SK-N-SH (cell line): ENCODE data around the gene IPO11.

Experiments used
- EZH2phosphoT487 ChIP-seq: fragments of 200-600 bp; sonication (generic); IDR thresholded peaks from 2 replicates; pipeline ENCODE4 v1.6.1; 2017; ENCODE audit warnings: low read depth, mixed run types, mild to moderate bottlenecking, antibody characterized with exemption, moderate library complexity, borderline replicate concordance
- GABPA ChIP-seq: IDR thresholded peaks from 2 replicates; pipeline ENCODE4 v1.4.0; 2012; ENCODE audit warnings: low read depth, mild to moderate bottlenecking
- POLR2AphosphoS5 ChIP-seq: IDR thresholded peaks from 2 replicates; pipeline ENCODE4 v1.6.1; 2012; ENCODE audit warnings: low read depth, low read length
- RCOR1 ChIP-seq: fragments of 150-350 bp; IDR thresholded peaks from 2 replicates; pipeline ENCODE4 v1.6.1; 2017; ENCODE audit warnings: antibody characterized with exemption, low read length
- SMC3 ChIP-seq: IDR thresholded peaks from 2 replicates; pipeline ENCODE4 v1.6.1; 2012; ENCODE audit warnings: low read depth, low read length, improper control_type of control experiment
- TF ChIP-seq, protein P1 (sequence below): fragments of 200-600 bp; sonication (generic); IDR thresholded peaks from 2 replicates; pipeline ENCODE4 v1.6.1; 2017; ENCODE audit warnings: antibody characterized with exemption, mild to moderate bottlenecking, moderate library complexity
- TF ChIP-seq, protein P2 (sequence below): IDR thresholded peaks from 2 replicates; pipeline ENCODE4 v1.6.1; 2012; ENCODE audit warnings: mild to moderate bottlenecking, low read depth, low read length, moderate library complexity

DNA sequence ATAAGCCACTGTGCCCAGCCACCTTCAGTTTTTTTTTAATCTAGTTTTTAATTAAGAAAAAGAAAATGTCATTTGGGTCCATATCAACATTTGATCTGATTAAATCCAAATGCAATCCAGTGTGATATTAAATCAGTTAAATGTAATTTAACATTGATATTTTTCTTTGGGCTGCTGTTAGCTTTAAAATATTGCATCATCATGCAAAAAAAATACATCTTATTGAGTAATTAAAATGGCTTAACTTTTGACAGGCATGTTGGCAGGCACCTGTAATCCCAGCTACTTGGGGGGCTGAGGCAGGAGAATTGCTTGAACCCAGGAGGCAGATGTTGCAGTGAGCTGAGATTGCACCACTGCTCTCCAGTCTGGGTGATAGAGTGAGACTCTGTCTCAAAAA, 143.4 kb downstream of the IPO11 start:
- TF ChIP-seq, protein P1, sequence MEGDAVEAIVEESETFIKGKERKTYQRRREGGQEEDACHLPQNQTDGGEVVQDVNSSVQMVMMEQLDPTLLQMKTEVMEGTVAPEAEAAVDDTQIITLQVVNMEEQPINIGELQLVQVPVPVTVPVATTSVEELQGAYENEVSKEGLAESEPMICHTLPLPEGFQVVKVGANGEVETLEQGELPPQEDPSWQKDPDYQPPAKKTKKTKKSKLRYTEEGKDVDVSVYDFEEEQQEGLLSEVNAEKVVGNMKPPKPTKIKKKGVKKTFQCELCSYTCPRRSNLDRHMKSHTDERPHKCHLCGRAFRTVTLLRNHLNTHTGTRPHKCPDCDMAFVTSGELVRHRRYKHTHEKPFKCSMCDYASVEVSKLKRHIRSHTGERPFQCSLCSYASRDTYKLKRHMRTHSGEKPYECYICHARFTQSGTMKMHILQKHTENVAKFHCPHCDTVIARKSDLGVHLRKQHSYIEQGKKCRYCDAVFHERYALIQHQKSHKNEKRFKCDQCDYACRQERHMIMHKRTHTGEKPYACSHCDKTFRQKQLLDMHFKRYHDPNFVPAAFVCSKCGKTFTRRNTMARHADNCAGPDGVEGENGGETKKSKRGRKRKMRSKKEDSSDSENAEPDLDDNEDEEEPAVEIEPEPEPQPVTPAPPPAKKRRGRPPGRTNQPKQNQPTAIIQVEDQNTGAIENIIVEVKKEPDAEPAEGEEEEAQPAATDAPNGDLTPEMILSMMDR: no peak
- TF ChIP-seq GABPA (no peak), RCOR1 (no peak), POLR2AphosphoS5 (no peak), EZH2phosphoT487 (no peak), SMC3 (no peak)
- TF ChIP-seq, protein P2, sequence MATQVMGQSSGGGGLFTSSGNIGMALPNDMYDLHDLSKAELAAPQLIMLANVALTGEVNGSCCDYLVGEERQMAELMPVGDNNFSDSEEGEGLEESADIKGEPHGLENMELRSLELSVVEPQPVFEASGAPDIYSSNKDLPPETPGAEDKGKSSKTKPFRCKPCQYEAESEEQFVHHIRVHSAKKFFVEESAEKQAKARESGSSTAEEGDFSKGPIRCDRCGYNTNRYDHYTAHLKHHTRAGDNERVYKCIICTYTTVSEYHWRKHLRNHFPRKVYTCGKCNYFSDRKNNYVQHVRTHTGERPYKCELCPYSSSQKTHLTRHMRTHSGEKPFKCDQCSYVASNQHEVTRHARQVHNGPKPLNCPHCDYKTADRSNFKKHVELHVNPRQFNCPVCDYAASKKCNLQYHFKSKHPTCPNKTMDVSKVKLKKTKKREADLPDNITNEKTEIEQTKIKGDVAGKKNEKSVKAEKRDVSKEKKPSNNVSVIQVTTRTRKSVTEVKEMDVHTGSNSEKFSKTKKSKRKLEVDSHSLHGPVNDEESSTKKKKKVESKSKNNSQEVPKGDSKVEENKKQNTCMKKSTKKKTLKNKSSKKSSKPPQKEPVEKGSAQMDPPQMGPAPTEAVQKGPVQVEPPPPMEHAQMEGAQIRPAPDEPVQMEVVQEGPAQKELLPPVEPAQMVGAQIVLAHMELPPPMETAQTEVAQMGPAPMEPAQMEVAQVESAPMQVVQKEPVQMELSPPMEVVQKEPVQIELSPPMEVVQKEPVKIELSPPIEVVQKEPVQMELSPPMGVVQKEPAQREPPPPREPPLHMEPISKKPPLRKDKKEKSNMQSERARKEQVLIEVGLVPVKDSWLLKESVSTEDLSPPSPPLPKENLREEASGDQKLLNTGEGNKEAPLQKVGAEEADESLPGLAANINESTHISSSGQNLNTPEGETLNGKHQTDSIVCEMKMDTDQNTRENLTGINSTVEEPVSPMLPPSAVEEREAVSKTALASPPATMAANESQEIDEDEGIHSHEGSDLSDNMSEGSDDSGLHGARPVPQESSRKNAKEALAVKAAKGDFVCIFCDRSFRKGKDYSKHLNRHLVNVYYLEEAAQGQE: no peak
